CD4-positive, alpha-beta memory T cell (primary cell): ENCODE measurements around the gene USF2. TPM values are rescaled to one million over a fixed set of nuclear protein-coding genes. Genes with fewer than 3 reads are reported as not detected.

Source experiments
- CTCF ChIA-PET: fragments of 350-600 bp; sonication (Branson Sonifier 250); formaldehyde crosslinking; loops from one replicate; lab custom pipeline; 2021; ENCODE audit warnings: inconsistent platforms; ENCODE audit not compliant: partially characterized antibody; lab: Charles Lee
- POLR2A ChIA-PET: fragments of 350-600 bp; sonication (Branson Sonifier 250); formaldehyde crosslinking; loops from one replicate; lab custom pipeline; 2021; ENCODE audit not compliant: partially characterized antibody; lab: Charles Lee
- DNase-seq, 5 donors: peaks; one replicate each; pipeline versions ENCODE4 v3.0.0 to v3.0.0-alpha.2; 2020 to 2022; ENCODE audit warnings: mixed read lengths in 1 of 5
- H3K27ac ChIP-seq: one replicate; pipeline ENCODE4 v1.7.0; 2013; ENCODE audit warnings: low read depth, low read length
- H3K27me3 ChIP-seq: 2 replicates; pipeline ENCODE4 v1.7.0; 2013; ENCODE audit warnings: mild to moderate bottlenecking, low read length, moderate library complexity; ENCODE audit not compliant: insufficient read depth
- H3K36me3 ChIP-seq: 2 replicates; pipeline ENCODE4 v1.7.0; 2013; ENCODE audit warnings: mild to moderate bottlenecking, low read length, moderate library complexity; ENCODE audit not compliant: insufficient read depth
- H3K4me1 ChIP-seq: 2 replicates; pipeline ENCODE4 v1.7.0; 2013; ENCODE audit warnings: mild to moderate bottlenecking, low read length, moderate library complexity; ENCODE audit not compliant: insufficient read depth
- H3K4me3 ChIP-seq, 2 donors: one replicate each; pipeline ENCODE4 v1.7.0; 2013; ENCODE audit warnings: low read length in 2 of 2, mild to moderate bottlenecking in 1 of 2
- H3K9me3 ChIP-seq, 2 donors: one replicate each; pipeline ENCODE4 v1.7.0; 2013; ENCODE audit warnings: low read length in 2 of 2, control low read depth in 1 of 2; ENCODE audit not compliant: control insufficient read depth in 1 of 2
- H3K27ac Mint-ChIP-seq, 7 donors: one replicate each; pipeline ENCODE4 v1.8.0; 2020 to 2021; ENCODE audit warnings: mixed read lengths in 7 of 7, mild to moderate bottlenecking in 6 of 7, inconsistent platforms in 3 of 7, moderate library complexity in 3 of 7
- H3K27me3 Mint-ChIP-seq, 2 donors: one replicate each; pipeline ENCODE4 v1.8.0; 2020 to 2021; ENCODE audit warnings: mixed read lengths in 2 of 2
- H3K36me3 Mint-ChIP-seq, 2 donors: one replicate each; pipeline ENCODE4 v1.8.0; 2020 to 2021; ENCODE audit warnings: mixed read lengths in 2 of 2, inconsistent platforms in 1 of 2, mild to moderate bottlenecking in 1 of 2
- H3K4me1 Mint-ChIP-seq, 4 donors: one replicate each; pipeline ENCODE4 v1.8.0; 2020 to 2021; ENCODE audit warnings: mixed read lengths in 4 of 4, mild to moderate bottlenecking in 1 of 4
- H3K4me3 Mint-ChIP-seq, 8 donors: one replicate each; pipeline ENCODE4 v1.8.0; 2020 to 2021; ENCODE audit warnings: mixed read lengths in 8 of 8, mild to moderate bottlenecking in 7 of 8, moderate library complexity in 6 of 8, inconsistent platforms in 3 of 8
- H3K9me3 Mint-ChIP-seq, 8 donors: one replicate each; pipeline ENCODE4 v1.8.0; 2020 to 2021; ENCODE audit warnings: mixed read lengths in 8 of 8, mild to moderate bottlenecking in 5 of 8, inconsistent platforms in 3 of 8, moderate library complexity in 1 of 8
- intact Hi-C: fragments of 100-400 bp; cut with micrococcal nuclease; formaldehyde crosslinking; loops from one replicate; pipeline ENCODE4 v1.15.1; 2023
- polyA plus RNA-seq, 2 donors: library from polyadenylated mRNA; unstranded; fragments of 300-500 nt; fragmentation: Illumina TruSeq; gene quantifications; one replicate each; pipeline ENCODE4 v1.2.3, GENCODE V29; 2021
- total RNA-seq, 2 experiments: library from RNA; stranded (reverse); gene quantifications; one replicate each; pipeline ENCODE4 v1.2.3, GENCODE V29; 2021

USF2 gene
- total and polyA plus RNA-seq, 4 experiments from 2014 or later = 2.2 to 216 (median 107) TPM

- H3K9me3 ChIP-seq = no peaks in the 10 kb centered on the region
- no peaks in the 10 kb centered on the region for H3K4me1 ChIP-seq
- no peaks in the 10 kb centered on the region for H3K27me3 Mint-ChIP-seq
- ChIA-PET POLR2A (no interaction called here), CTCF (interaction anchor here (1.1 kb wide), 1 partner anchor 66 kb away, joined by 4 read pairs; no protein-coding TSS in a partner anchor)
- H3K36me3 ChIP-seq = no peaks in the 10 kb centered on the region
- H3K27ac ChIP-seq = no peak overlapping the region
- no peaks in the 10 kb centered on the region for H3K36me3 Mint-ChIP-seq
- H3K9me3 Mint-ChIP-seq = no peaks in the 10 kb centered on the region
- no peak for DNase-seq
- H3K4me3 ChIP-seq = no peak overlapping the region
- intact Hi-C loops = no loop called here
- no peak overlapping the region for H3K4me3 Mint-ChIP-seq
- H3K27ac Mint-ChIP-seq = no peak overlapping the region
- no peaks in the 10 kb centered on the region for H3K27me3 ChIP-seq
- H3K4me1 Mint-ChIP-seq = no peaks in the 10 kb centered on the region
These were observed 33.2 kb downstream of the USF2 start for GRCh38 chr19:35301961-35302360.

GRCh38 chr19:35302446-35302845 lies 33.7 kb downstream of the USF2 start:
- ChIA-PET CTCF (interaction anchor here (1.1 kb wide), 1 partner anchor 66 kb away, joined by 4 read pairs; no protein-coding TSS in a partner anchor), POLR2A (no interaction called here)
- Histone ChIP-seq H3K36me3 (no peaks in the 10 kb centered on the region), H3K4me1 (no peaks in the 10 kb centered on the region), H3K9me3 (no peaks in the 10 kb centered on the region), H3K27ac (no peak overlapping the region), H3K4me3 (no peak overlapping the region), H3K27me3 (no peaks in the 10 kb centered on the region)
- no peak for DNase-seq
- Mint-ChIP-seq H3K4me1 (no peaks in the 10 kb centered on the region), H3K9me3 (no peaks in the 10 kb centered on the region), H3K27me3 (no peaks in the 10 kb centered on the region), H3K4me3 (no peak overlapping the region), H3K36me3 (no peaks in the 10 kb centered on the region), H3K27ac (no peak overlapping the region)
- intact Hi-C loops = no loop called here

- no peaks in the 10 kb centered on the region for H3K36me3 Mint-ChIP-seq
- DNase-seq = no peak
- Histone ChIP-seq H3K27me3 (no peaks in the 10 kb centered on the region), H3K9me3 (no peaks in the 10 kb centered on the region), H3K36me3 (no peaks in the 10 kb centered on the region), H3K27ac (no peak overlapping the region), H3K4me1 (no peaks in the 10 kb centered on the region), H3K4me3 (no peak overlapping the region)
- H3K27me3 Mint-ChIP-seq = no peaks in the 10 kb centered on the region
- H3K9me3 Mint-ChIP-seq = no peaks in the 10 kb centered on the region
- ChIA-PET CTCF (no interaction called here), POLR2A (no interaction called here)
- H3K4me1 Mint-ChIP-seq = no peaks in the 10 kb centered on the region
- H3K27ac Mint-ChIP-seq = no peak overlapping the region
- no peak overlapping the region for H3K4me3 Mint-ChIP-seq
- intact Hi-C loops = no loop called here
These were observed 34.7 kb downstream of the USF2 start for GRCh38 chr19:35303357-35303915.

- H3K36me3 Mint-ChIP-seq = no peaks in the 10 kb centered on the region
- H3K4me1 Mint-ChIP-seq = no peaks in the 10 kb centered on the region
These were observed 35.3 kb downstream of the USF2 start for GRCh38 chr19:35304036-35304435.

GRCh38 chr19:35305181-35305580 lies 36.4 kb downstream of the USF2 start:
- no peaks in the 10 kb centered on the region for H3K27me3 ChIP-seq
- Mint-ChIP-seq H3K4me1 (no peaks in the 10 kb centered on the region), H3K9me3 (no peaks in the 10 kb centered on the region), H3K27ac (peak overlapping the region in 1 of 7 donors; percentile 50), H3K36me3 (no peaks in the 10 kb centered on the region), H3K27me3 (no peaks in the 10 kb centered on the region), H3K4me3 (no peak overlapping the region)
- H3K9me3 ChIP-seq = no peaks in the 10 kb centered on the region
- DNase-seq = no peak
- CTCF ChIA-PET = no interaction called here
- H3K36me3 ChIP-seq = no peaks in the 10 kb centered on the region
- intact Hi-C loops = no loop called here
- no peak overlapping the region for H3K4me3 ChIP-seq
- H3K4me1 ChIP-seq = no peaks in the 10 kb centered on the region
- POLR2A ChIA-PET = no interaction called here
- H3K27ac ChIP-seq = no peak overlapping the region

More at GRCh38 chr19:35304036-35304435, 35.3 kb downstream of the USF2 start:
- intact Hi-C loops = no loop called here
- Histone ChIP-seq H3K4me1 (no peaks in the 10 kb centered on the region), H3K36me3 (no peaks in the 10 kb centered on the region), H3K27me3 (no peaks in the 10 kb centered on the region), H3K4me3 (no peak overlapping the region), H3K27ac (no peak overlapping the region), H3K9me3 (no peaks in the 10 kb centered on the region)
- peak overlapping the region in 1 of 7 donors; percentile 29 for H3K27ac Mint-ChIP-seq
- H3K27me3 Mint-ChIP-seq = no peaks in the 10 kb centered on the region
- no peak for DNase-seq
- H3K9me3 Mint-ChIP-seq = no peaks in the 10 kb centered on the region
- ChIA-PET CTCF (no interaction called here), POLR2A (no interaction called here)
- H3K4me3 Mint-ChIP-seq = no peak overlapping the region

GRCh38 chr19:35306473-35307246 lies 37.9 kb downstream of the USF2 start:
- no peaks in the 10 kb centered on the region for H3K4me1 Mint-ChIP-seq
- H3K27me3 Mint-ChIP-seq = no peaks in the 10 kb centered on the region
- Histone ChIP-seq H3K9me3 (no peaks in the 10 kb centered on the region), H3K27me3 (no peaks in the 10 kb centered on the region), H3K4me3 (no peak overlapping the region), H3K4me1 (no peaks in the 10 kb centered on the region), H3K27ac (no peak overlapping the region), H3K36me3 (no peaks in the 10 kb centered on the region)
- H3K36me3 Mint-ChIP-seq = no peaks in the 10 kb centered on the region
- ChIA-PET CTCF (no interaction called here), POLR2A (no interaction called here)
- H3K4me3 Mint-ChIP-seq = no peak overlapping the region
- no peak for DNase-seq
- H3K27ac Mint-ChIP-seq = peak overlapping the region in 2 of 7 donors; percentile 12 to 25
- no peaks in the 10 kb centered on the region for H3K9me3 Mint-ChIP-seq
- intact Hi-C loops = no loop called here

GRCh38 chr19:35307931-35308330 lies 39.2 kb downstream of the USF2 start:
- POLR2A ChIA-PET = no interaction called here

More at GRCh38 chr19:35307931-35308330, 39.2 kb downstream of the USF2 start:
- Histone ChIP-seq H3K9me3 (no peaks in the 10 kb centered on the region), H3K36me3 (no peaks in the 10 kb centered on the region), H3K27ac (no peak overlapping the region), H3K27me3 (no peaks in the 10 kb centered on the region), H3K4me1 (no peaks in the 10 kb centered on the region), H3K4me3 (no peak overlapping the region)
- H3K27me3 Mint-ChIP-seq = no peaks in the 10 kb centered on the region
- CTCF ChIA-PET = no interaction called here
- no peak overlapping the region for H3K4me3 Mint-ChIP-seq
- H3K36me3 Mint-ChIP-seq = no peaks in the 10 kb centered on the region
- H3K27ac Mint-ChIP-seq = no peak overlapping the region
- DNase-seq = no peak
- intact Hi-C loops = no loop called here
- H3K9me3 Mint-ChIP-seq = no peaks in the 10 kb centered on the region
- no peaks in the 10 kb centered on the region for H3K4me1 Mint-ChIP-seq
